B cell (primary cell): ENCODE data around the gene ERLEC1. TPM values are rescaled to one million over a fixed set of nuclear protein-coding genes. Genes with fewer than 3 reads are reported as not detected.

Source experiments
- ATAC-seq: fragments of 200-7000 bp; cut with Tn5 transposase; one replicate; pipeline ENCODE4 v1.10.0; 2021; ENCODE audit warnings: low read depth, mild to moderate bottlenecking, moderate number of reproducible peaks, moderate library complexity
- CTCF ChIA-PET: fragments of 350-600 bp; sonication (Branson Sonifier 250); formaldehyde crosslinking; loops from one replicate; lab custom pipeline; 2021; ENCODE audit warnings: antibody characterized with exemption, inconsistent platforms; lab: Charles Lee
- POLR2A ChIA-PET: fragments of 350-600 bp; sonication (Branson Sonifier 250); formaldehyde crosslinking; loops from one replicate; lab custom pipeline; 2021; ENCODE audit warnings: antibody characterized with exemption; lab: Charles Lee
- DNase-seq: peaks from one replicate; pipeline ENCODE4 v3.0.0; 2013
- H2AFZ ChIP-seq: 2 replicates; pipeline ENCODE4 v1.6.1; 2012; ENCODE audit warnings: mild to moderate bottlenecking, low read depth, low read length; ENCODE audit not compliant: insufficient read depth, poor library complexity, severe bottlenecking
- H3K27ac ChIP-seq, 2 donors: 1 replicate in 1 of 2; 2 replicates in 1 of 2; pipeline ENCODE4 v1.5.1; 2012 to 2013; ENCODE audit warnings: low read length in 2 of 2, mild to moderate bottlenecking in 2 of 2, moderate library complexity in 1 of 2
- H3K27me3 ChIP-seq, 4 experiments: fragments of 200-600 bp in 1 of 4; sonication (generic) in 1 of 4; replicated peaks in 1 of 4; 1 replicate in 2 of 4; 2 replicates in 2 of 4; pipeline versions ENCODE4 v1.6.1 to v1.7.0; 2013 to 2016; ENCODE audit warnings: low read length in 3 of 4, mild to moderate bottlenecking in 2 of 4, mixed read lengths in 1 of 4, moderate library complexity in 1 of 4; ENCODE audit not compliant: insufficient read depth in 4 of 4, control insufficient read depth in 3 of 4; ENCODE audit errors: control extremely low read depth in 1 of 4
- H3K36me3 ChIP-seq, 2 experiments: replicated peaks in 1 of 2; 1 replicate in 1 of 2; 2 replicates in 1 of 2; pipeline versions ENCODE4 v1.6.1 to v1.7.1; 2013; ENCODE audit warnings: low read length in 1 of 2; ENCODE audit not compliant: insufficient read depth in 2 of 2, control insufficient read depth in 1 of 2; ENCODE audit errors: control extremely low read depth in 1 of 2, extremely low read depth in 1 of 2
- H3K4me1 ChIP-seq, 2 donors: fragments of 200-600 bp in 1 of 2; sonication (generic) in 1 of 2; 1 replicate in 1 of 2; 2 replicates in 1 of 2; pipeline versions ENCODE4 v1.5.1 to v1.6.1; 2013 to 2017; ENCODE audit warnings: low read length in 2 of 2; ENCODE audit not compliant: control insufficient read depth in 2 of 2, insufficient read depth in 2 of 2
- H3K4me2 ChIP-seq: replicated peaks from 2 replicates; pipeline ENCODE3; 2012; ENCODE audit warnings: mild to moderate bottlenecking, low read depth, low read length; ENCODE audit not compliant: poor library complexity, severe bottlenecking
- H3K4me3 ChIP-seq, 5 experiments: fragments of 200-600 bp in 1 of 5; sonication (generic) in 1 of 5; 1 replicate in 3 of 5; 2 replicates in 2 of 5; pipeline versions ENCODE4 v1.5.1 to v1.7.0; 2011 to 2016; ENCODE audit warnings: low read length in 4 of 5, mild to moderate bottlenecking in 4 of 5, low read depth in 2 of 5, control low read depth in 1 of 5, moderate library complexity in 1 of 5; ENCODE audit not compliant: insufficient read depth in 1 of 5; ENCODE audit errors: control extremely low read depth in 1 of 5, extremely low read depth in 1 of 5
- H3K79me2 ChIP-seq: fragments of 200-600 bp; sonication (generic); one replicate; pipeline ENCODE4 v1.6.0; 2016; ENCODE audit warnings: low read length; ENCODE audit not compliant: control insufficient read depth, insufficient read depth
- H3K9ac ChIP-seq: fragments of 200-600 bp; sonication (generic); 2 replicates; pipeline ENCODE4 v1.6.1; 2017; ENCODE audit warnings: mild to moderate bottlenecking, low read length, moderate library complexity
- H3K9me3 ChIP-seq, 3 donors: one replicate each; pipeline versions ENCODE4 v1.6.1 to v1.7.1; 2013; ENCODE audit warnings: low read length in 2 of 3; ENCODE audit not compliant: control insufficient read depth in 2 of 3, insufficient read depth in 1 of 3; ENCODE audit errors: control extremely low read depth in 1 of 3
- H4K20me1 ChIP-seq: 2 replicates; pipeline ENCODE4 v1.6.0; 2012; ENCODE audit warnings: mild to moderate bottlenecking, low read length; ENCODE audit not compliant: insufficient read depth, control insufficient read depth, poor library complexity, severe bottlenecking
- H3K27ac Mint-ChIP-seq: one replicate; pipeline ENCODE4 v1.8.0; 2021; ENCODE audit warnings: mixed read lengths
- H3K27me3 Mint-ChIP-seq: one replicate; pipeline ENCODE4 v1.8.0; 2021; ENCODE audit warnings: mixed read lengths
- H3K4me1 Mint-ChIP-seq: one replicate; pipeline ENCODE4 v1.8.0; 2021; ENCODE audit warnings: mixed read lengths
- H3K4me3 Mint-ChIP-seq: one replicate; pipeline ENCODE4 v1.8.0; 2021; ENCODE audit warnings: mixed read lengths
- H3K9me3 Mint-ChIP-seq: one replicate; pipeline ENCODE4 v1.8.0; 2022; ENCODE audit warnings: mixed read lengths; ENCODE audit not compliant: insufficient read depth
- EZH2 ChIP-seq: IDR thresholded peaks from 2 replicates; pipeline ENCODE4 v1.6.1; 2012; ENCODE audit warnings: borderline replicate concordance, low read depth, mild to moderate bottlenecking, moderate library complexity, low read length; ENCODE audit not compliant: insufficient read depth, poor library complexity, severe bottlenecking
- WGBS: methylation state at CpG from one replicate; pipeline ENCODE4 v1.1.5; 2013; ENCODE audit warnings: missing lambda C conversion rate; ENCODE audit not compliant: insufficient coverage; 5-methylcytosine and 5-hydroxymethylcytosine counted together
- intact Hi-C: fragments of 100-400 bp; cut with micrococcal nuclease; formaldehyde crosslinking; loops from one replicate; pipeline ENCODE4 v1.10.0; 2022
- polyA plus RNA-seq: library from polyadenylated mRNA; depleted of rRNA; stranded (reverse); fragments of >200 nt; gene quantifications from 2 replicates; pipeline ENCODE4 v1.2.3, GENCODE V29; 2012
- total RNA-seq, 2 donors: library from RNA; stranded (reverse); fragments of 120-200 nt in 1 of 2; gene quantifications; 1 replicate in 1 of 2; 2 replicates in 1 of 2; pipeline versions ENCODE4 v1.2.3 to v1.2.4, GENCODE V29; 2013 to 2022
- TF ChIP-seq, protein P1 (sequence below): fragments of 200-600 bp; IDR thresholded peaks from one replicate; pipeline ENCODE4 v1.8.0; 2022; ENCODE audit warnings: antibody characterized with exemption, mild to moderate bottlenecking

ERLEC1 gene
- total and polyA plus RNA-seq, 2 donors (not counting 1 experiment from before 2014, with no cell fraction given): 20.4 to 22.9 TPM

- no peak overlapping the region for H3K27ac ChIP-seq
- POLR2A ChIA-PET: no interaction called here
- Mint-ChIP-seq H3K4me3 (no peak overlapping the region), H3K27me3 (no peaks in the 10 kb centered on the region), H3K9me3 (no peaks in the 10 kb centered on the region), H3K4me1 (peaks cover 10% of the 10 kb centered on the region), H3K27ac (no peak overlapping the region)
- WGBS: 100% methylated on average over 1 of the region's 3 CpGs
- peaks cover 1 to 30% of the 10 kb centered on the region in 2 experiments for H3K36me3 ChIP-seq
- H4K20me1 ChIP-seq: peaks cover 10% of the 10 kb centered on the region
- H3K79me2 ChIP-seq: peaks cover 47% of the 10 kb centered on the region
- H2AFZ ChIP-seq: no peak overlapping the region
- no peak for DNase-seq
- H3K4me1 ChIP-seq: no peaks in the 10 kb centered on the region
- ATAC-seq: no peak
- H3K4me3 ChIP-seq: no peak overlapping the region
- CTCF ChIA-PET: no interaction called here
- H3K27me3 ChIP-seq: no peaks in the 10 kb centered on the region
- H3K4me2 ChIP-seq: no peak overlapping the region
- H3K9me3 ChIP-seq: no peaks in the 10 kb centered on the region
- TF ChIP-seq, protein P1, sequence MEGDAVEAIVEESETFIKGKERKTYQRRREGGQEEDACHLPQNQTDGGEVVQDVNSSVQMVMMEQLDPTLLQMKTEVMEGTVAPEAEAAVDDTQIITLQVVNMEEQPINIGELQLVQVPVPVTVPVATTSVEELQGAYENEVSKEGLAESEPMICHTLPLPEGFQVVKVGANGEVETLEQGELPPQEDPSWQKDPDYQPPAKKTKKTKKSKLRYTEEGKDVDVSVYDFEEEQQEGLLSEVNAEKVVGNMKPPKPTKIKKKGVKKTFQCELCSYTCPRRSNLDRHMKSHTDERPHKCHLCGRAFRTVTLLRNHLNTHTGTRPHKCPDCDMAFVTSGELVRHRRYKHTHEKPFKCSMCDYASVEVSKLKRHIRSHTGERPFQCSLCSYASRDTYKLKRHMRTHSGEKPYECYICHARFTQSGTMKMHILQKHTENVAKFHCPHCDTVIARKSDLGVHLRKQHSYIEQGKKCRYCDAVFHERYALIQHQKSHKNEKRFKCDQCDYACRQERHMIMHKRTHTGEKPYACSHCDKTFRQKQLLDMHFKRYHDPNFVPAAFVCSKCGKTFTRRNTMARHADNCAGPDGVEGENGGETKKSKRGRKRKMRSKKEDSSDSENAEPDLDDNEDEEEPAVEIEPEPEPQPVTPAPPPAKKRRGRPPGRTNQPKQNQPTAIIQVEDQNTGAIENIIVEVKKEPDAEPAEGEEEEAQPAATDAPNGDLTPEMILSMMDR: no peak
- no peak for TF ChIP-seq EZH2
- H3K9ac ChIP-seq: no peak overlapping the region
- intact Hi-C loops: no loop called here
These were observed 7.0 kb downstream of the ERLEC1 start for GRCh38 chr2:53793821-53794220.

DNA sequence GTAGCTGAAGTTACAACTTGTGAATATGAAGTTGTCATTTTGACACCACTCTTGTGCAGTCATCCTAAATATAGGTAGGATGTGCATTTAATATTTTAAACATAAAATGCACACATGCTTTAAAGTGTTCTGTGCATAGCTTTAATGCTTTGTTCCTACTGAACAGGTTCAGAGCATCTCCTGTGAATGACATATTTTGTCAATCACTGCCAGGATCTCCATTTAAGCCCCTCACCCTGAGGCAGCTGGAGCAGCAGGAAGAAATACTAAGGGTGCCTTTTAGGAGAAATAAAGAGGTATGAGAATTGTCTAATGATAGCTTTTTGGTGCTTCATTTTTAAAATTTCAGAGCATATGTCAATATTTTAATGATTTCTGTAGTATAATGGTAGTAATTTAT lies 14.7 kb downstream of the ERLEC1 start:
- H3K79me2 ChIP-seq: no peaks in the 10 kb centered on the region
- TF ChIP-seq EZH2: no peak
- TF ChIP-seq, protein P1: no peak
- no peak overlapping the region for H2AFZ ChIP-seq
- POLR2A ChIA-PET: no interaction called here
- no peaks in the 10 kb centered on the region for H3K4me1 ChIP-seq
- ATAC-seq (no peak), DNase-seq (no peak)
- peaks cover 12 to 68% of the 10 kb centered on the region in 2 experiments for H3K36me3 ChIP-seq
- H3K27ac ChIP-seq: no peak overlapping the region
- no peaks in the 10 kb centered on the region for H3K9me3 ChIP-seq
- H4K20me1 ChIP-seq: no peaks in the 10 kb centered on the region
- no peaks in the 10 kb centered on the region for H3K27me3 ChIP-seq
- H3K4me1 Mint-ChIP-seq: no peaks in the 10 kb centered on the region
- no peak overlapping the region for H3K4me2 ChIP-seq
- no peaks in the 10 kb centered on the region for H3K27me3 Mint-ChIP-seq
- H3K4me3 ChIP-seq: no peak overlapping the region
- intact Hi-C loops: no loop called here
- CTCF ChIA-PET: interaction anchor here (0.5 to 0.6 kb wide), 2 partner anchors 13 to 1061 kb away, joined by 3 to 4 read pairs; no protein-coding TSS in a partner anchor
- no peak overlapping the region for H3K4me3 Mint-ChIP-seq
- no peak overlapping the region for H3K9ac ChIP-seq
- no peaks in the 10 kb centered on the region for H3K9me3 Mint-ChIP-seq
- H3K27ac Mint-ChIP-seq: no peak overlapping the region
